Transverse colon (tissue), 4 donors: ENCODE measurements around the gene MGA.

Experiments
- POLR2A ChIP-seq: fragments of 450-650 bp; IDR thresholded peaks from one replicate; pipeline ENCODE4 v1.6.1; 2016; ENCODE audit warnings: antibody characterized with exemption, mild to moderate bottlenecking, moderate library complexity
- POLR2AphosphoS5 ChIP-seq, 3 donors: sonication (generic); formaldehyde crosslinking; IDR thresholded peaks; one replicate each; pipeline ENCODE4 v1.6.1; 2016; ENCODE audit warnings: antibody characterized with exemption in 3 of 3
- TF ChIP-seq, protein P1 (sequence below), 5 experiments: fragments of 200-600 bp in 3 of 5; fragments of 450-650 bp in 2 of 5; sonication (generic) in 3 of 5; IDR thresholded peaks; 1 replicate in 2 of 5; 2 replicates in 3 of 5; pipeline ENCODE4 v1.5.1; 2016 to 2017; ENCODE audit warnings: antibody characterized with exemption in 5 of 5, inconsistent platforms in 3 of 5, mild to moderate bottlenecking in 2 of 5, moderate library complexity in 1 of 5

- TF ChIP-seq, protein P1, sequence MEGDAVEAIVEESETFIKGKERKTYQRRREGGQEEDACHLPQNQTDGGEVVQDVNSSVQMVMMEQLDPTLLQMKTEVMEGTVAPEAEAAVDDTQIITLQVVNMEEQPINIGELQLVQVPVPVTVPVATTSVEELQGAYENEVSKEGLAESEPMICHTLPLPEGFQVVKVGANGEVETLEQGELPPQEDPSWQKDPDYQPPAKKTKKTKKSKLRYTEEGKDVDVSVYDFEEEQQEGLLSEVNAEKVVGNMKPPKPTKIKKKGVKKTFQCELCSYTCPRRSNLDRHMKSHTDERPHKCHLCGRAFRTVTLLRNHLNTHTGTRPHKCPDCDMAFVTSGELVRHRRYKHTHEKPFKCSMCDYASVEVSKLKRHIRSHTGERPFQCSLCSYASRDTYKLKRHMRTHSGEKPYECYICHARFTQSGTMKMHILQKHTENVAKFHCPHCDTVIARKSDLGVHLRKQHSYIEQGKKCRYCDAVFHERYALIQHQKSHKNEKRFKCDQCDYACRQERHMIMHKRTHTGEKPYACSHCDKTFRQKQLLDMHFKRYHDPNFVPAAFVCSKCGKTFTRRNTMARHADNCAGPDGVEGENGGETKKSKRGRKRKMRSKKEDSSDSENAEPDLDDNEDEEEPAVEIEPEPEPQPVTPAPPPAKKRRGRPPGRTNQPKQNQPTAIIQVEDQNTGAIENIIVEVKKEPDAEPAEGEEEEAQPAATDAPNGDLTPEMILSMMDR (IDR thresholded peaks at IDR 0.05): no peak
- no peak for TF ChIP-seq POLR2AphosphoS5 (IDR thresholded peaks at IDR 0.05)
- TF ChIP-seq POLR2A: no peak
Observed at GRCh38 chr15:41689834-41690233, 29.6 kb downstream of the MGA start.
